ENCODE measurements around the gene VDR. TPM values are rescaled to one million over a fixed set of nuclear protein-coding genes. Genes with fewer than 3 reads are reported as not detected.
"Not testable (repeated sequence)": the region's sequence is repeated elsewhere in the genome, so short reads cannot be mapped to it uniquely, and the experiment has no call there.

VDR gene
- total RNA-seq, 2 experiments from 2014 or later = 108 to 124 TPM

DNA sequence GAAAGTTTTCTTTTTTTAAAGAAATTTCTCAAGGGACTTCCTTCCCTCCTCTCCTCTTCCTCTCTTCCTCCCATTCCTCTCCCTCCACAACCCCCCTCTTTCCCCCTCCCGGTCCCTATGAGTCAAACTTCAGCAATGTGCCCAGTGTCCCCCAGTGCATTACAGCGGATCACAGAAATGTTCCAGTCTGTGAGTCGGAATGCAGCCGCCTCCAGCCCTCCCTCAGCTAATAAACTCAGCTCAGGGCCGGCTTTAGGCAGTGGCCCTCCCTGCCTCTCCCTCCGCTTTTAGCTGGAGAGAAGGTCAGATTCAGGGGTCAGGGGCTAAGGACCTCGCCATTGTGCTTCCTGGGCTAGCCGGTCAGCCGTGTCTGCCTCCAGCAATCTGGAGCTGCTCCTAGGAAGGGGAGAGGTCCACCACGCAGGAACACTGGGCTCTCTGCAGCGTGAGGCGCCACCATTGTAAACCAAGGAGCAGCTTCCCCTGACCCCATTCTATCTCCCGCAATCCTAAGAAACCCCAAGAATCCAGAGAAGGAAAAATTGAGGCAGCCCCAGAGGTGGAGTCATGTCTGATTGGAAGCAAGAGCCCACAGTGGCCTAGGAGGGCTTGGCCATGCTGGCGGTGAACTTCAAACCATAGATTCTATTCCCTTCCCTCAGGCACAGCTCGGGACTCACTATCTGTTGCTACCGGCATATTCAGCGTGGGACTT lies 84.0 kb downstream of the VDR start:
- CTCF ChIA-PET = interaction anchor here (0.9 to 7.1 kb wide), 5 partner anchors 11 to 23 kb away, joined by 3 to 117 read pairs (median 4); no protein-coding TSS in a partner anchor
- intact Hi-C loops (cut with DNase I, micrococcal nuclease) = loop anchor here (1.0 to 5.0 kb wide), 2 partner anchors 12 to 1448 kb away; partner anchors contain the start of gene SLC38A2 (in 1 of the 2)
- Mint-ChIP-seq H3K27ac (peak overlapping the region; percentile 99), H3K9me3 (ENCODE audit: low read depth) (no peaks in the 10 kb centered on the region), H3K27me3 (no peaks in the 10 kb centered on the region), H3K4me1 (peaks cover 68% of the 10 kb centered on the region), H3K4me3 (peak overlapping the region; percentile 93), H3K36me3 (ENCODE audit: low read depth) (peaks cover 34% of the 10 kb centered on the region)
- DNase-seq (no peak), ATAC-seq (no peak)
- POLR2A ChIA-PET = interaction anchor here (0.6 to 7.3 kb wide), 4 partner anchors 13 to 53 kb away, joined by 3 to 90 read pairs (median 6); no protein-coding TSS in a partner anchor

DNA sequence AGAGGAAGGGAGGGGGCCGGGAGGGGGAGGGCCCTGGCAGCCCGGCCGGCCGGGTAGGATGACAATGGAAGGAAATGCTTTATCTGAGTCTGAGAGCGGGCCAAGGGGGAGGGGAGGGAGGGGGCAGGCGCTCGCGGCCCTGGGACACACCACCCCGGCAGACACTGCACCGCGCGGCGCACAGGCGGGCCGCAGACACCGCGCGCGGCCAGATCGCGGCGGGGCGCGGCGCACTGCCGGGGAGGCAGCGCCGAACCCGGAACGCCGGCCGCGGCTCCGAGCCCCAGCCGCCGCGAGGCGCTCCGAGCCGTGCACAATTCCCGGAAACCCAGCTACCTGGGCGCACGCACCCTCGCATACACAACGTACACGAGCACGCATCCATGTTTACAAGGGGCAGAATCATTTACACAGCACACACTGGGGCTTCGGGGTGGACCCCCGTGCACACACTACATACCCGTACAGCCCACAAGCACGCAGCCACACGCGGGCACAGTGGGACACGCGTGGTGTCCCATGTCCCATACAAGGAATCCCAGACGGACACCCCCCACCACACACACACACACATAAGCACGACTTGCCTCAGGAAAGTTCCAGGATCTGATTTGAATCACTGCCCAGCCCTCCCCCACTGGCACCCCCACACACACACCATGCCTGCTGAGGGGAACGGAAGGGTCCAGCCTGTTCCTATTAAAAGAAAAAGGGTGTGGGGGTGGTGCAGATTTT lies 84.7 kb downstream of the VDR start, which contains the start of gene HDAC7:
Gene HDAC7 (minus strand): TSS at position 8 of the 735 bp plus-strand sequence. CDS start 118 bp downstream, outside the sequence.
- intact Hi-C loops (cut with DNase I, micrococcal nuclease) = loop anchor here (1.0 to 10.0 kb wide), 4 partner anchors 12 to 1448 kb away; partner anchors contain the start of gene SLC38A2 (in 1 of the 2)
- H3K27me3 Mint-ChIP-seq = no peaks in the 10 kb centered on the region
- DNase-seq (peak; percentile 90), ATAC-seq (peak; percentile 48)
- H3K36me3 Mint-ChIP-seq (ENCODE audit: low read depth) = peaks cover 41% of the 10 kb centered on the region
- H3K9me3 Mint-ChIP-seq (ENCODE audit: low read depth) = peaks cover under 1% of the 10 kb centered on the region
- ChIA-PET POLR2A (interaction anchor here (0.6 to 7.3 kb wide), 5 partner anchors 12 to 52 kb away, joined by 3 to 90 read pairs (median 7); no protein-coding TSS in a partner anchor), CTCF (interaction anchor here (0.9 to 7.1 kb wide), 5 partner anchors 12 to 22 kb away, joined by 3 to 117 read pairs (median 4); no protein-coding TSS in a partner anchor)
- H3K4me1 Mint-ChIP-seq = peaks cover 68% of the 10 kb centered on the region
- peak within 1 kb of the TSS; percentile 99 for H3K27ac Mint-ChIP-seq
- peak within 1 kb of the TSS; percentile 94 for H3K4me3 Mint-ChIP-seq

DNA sequence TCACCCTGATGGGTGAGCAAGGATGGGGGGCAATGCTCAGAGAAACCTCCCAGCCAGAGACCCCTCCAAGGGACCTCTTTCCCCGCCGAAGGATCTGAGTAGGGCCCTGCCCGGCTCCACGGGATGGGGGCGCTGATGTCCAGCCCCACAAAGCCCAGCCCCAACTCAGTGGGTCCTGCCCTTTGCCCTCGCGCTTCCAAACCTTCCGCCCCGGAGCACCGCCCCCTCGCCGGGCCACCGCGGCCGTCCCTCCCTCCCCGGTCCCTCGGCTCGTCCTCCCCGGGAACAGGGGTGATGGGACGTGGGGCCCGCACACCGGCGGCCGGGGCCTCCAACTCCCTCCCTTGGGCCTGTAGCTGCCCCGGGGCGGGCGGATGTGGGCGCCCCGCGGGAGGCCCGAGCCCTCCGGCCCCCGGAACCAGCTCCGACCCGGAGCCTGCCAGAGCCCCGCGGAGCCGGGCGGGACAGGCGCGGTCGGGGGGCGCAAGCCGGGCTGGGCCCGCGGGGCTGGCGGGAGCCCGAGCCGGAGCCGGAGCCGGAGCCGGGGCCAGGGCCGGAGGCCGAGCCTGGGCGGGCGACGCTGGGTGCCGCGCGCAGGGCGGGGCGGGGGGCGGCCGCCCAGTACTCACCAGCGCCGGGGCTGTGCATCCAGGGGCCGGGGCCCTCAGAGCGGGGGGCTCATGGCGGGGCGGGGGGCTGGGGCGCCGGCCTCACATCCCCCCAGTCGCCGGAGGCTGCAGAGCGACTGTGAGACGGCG lies 85.5 kb downstream of the VDR start:
- DNase-seq = peak; percentile 75
- Mint-ChIP-seq H3K36me3 (ENCODE audit: low read depth) (peaks cover 48% of the 10 kb centered on the region), H3K4me1 (peaks cover 68% of the 10 kb centered on the region), H3K27ac (peak overlapping the region; percentile 98), H3K9me3 (ENCODE audit: low read depth) (peaks cover 3% of the 10 kb centered on the region), H3K27me3 (no peaks in the 10 kb centered on the region), H3K4me3 (peak overlapping the region; percentile 94)
- CTCF ChIA-PET = interaction anchor here (0.5 to 7.1 kb wide), 6 partner anchors 12 to 328 kb away, joined by 3 to 117 read pairs (median 6); partner anchors contain the start of gene TMEM106C
- POLR2A ChIA-PET = interaction anchor here (1.3 to 7.3 kb wide), 4 partner anchors 10 to 19 kb away, joined by 3 to 90 read pairs (median 8); no protein-coding TSS in a partner anchor
- peak; percentile 7 for ATAC-seq
- intact Hi-C loops (cut with DNase I, micrococcal nuclease) = loop anchor here (1.0 to 10.0 kb wide), 3 partner anchors 13 to 545 kb away; no protein-coding TSS in a partner anchor

DNA sequence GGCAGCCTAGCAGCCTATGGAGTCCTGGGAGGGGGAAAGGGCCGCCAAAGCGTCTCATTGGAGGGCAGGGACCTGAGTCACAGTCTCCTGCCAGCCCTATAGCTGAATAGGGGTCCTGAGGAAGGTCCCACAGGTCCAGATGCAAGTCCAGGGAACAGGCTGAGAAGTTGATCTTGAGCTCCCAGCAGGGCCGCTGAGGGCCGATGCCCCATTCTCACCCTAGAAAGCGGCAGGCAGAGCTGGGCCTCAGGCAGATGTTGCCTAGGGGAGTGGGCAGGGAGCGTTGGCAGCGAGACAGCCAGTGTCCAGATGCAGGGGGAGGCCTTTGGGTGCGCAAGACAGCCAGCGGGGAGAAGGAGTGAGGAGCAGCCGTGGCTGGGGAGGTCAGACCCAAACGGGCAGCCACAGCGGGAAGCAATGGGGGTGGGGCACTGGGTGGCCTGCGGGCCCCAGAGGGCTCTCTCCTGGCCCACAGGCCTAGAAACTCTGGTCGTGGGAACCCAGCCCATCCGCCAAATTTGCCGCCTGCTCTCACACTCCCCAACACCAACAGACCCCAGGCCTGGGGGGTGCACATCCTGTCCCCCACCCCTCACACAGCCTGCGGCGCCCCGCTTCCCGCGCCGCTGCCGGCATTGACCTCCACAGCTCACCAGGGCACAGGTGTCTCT lies 86.2 kb downstream of the VDR start:
- POLR2A ChIA-PET = interaction anchor here (1.3 to 7.3 kb wide), 4 partner anchors 10 to 20 kb away, joined by 3 to 90 read pairs (median 8); no protein-coding TSS in a partner anchor
- peak overlapping the region; percentile 94 for H3K4me3 Mint-ChIP-seq
- peak overlapping the region; percentile 98 for H3K27ac Mint-ChIP-seq
- H3K9me3 Mint-ChIP-seq (ENCODE audit: low read depth) = peaks cover 3% of the 10 kb centered on the region
- ATAC-seq (peak; percentile 28), DNase-seq (peak; percentile 75)
- no peaks in the 10 kb centered on the region for H3K27me3 Mint-ChIP-seq
- intact Hi-C loops (cut with DNase I, micrococcal nuclease) = loop anchor here (1.0 to 10.0 kb wide), 3 partner anchors 14 to 544 kb away; no protein-coding TSS in a partner anchor
- H3K36me3 Mint-ChIP-seq (ENCODE audit: low read depth) = peaks cover 55% of the 10 kb centered on the region
- H3K4me1 Mint-ChIP-seq = peaks cover 67% of the 10 kb centered on the region
- CTCF ChIA-PET = interaction anchor here (0.5 to 7.1 kb wide), 7 partner anchors 11 to 329 kb away, joined by 3 to 117 read pairs (median 3); partner anchors contain the start of gene TMEM106C

DNA sequence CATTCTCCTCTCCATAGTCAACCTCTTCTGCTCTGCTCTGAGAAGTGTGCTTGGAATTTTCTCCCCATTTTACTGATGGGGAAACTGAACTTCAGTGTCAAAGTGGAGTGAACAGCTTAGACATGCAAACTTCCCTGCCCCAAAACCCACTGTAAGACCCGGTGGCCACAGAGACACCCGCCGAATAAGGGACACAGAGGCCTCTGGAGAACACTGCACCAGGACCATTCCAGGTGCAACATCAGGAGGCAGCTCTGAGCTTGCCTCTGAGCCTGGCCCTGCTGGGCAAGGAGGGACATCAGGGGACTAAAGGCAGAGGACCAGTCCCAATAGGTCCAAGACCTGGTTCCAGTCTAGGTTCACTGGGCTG lies 86.8 kb downstream of the VDR start:
- H3K36me3 Mint-ChIP-seq (ENCODE audit: low read depth) = peaks cover 61% of the 10 kb centered on the region
- H3K4me1 Mint-ChIP-seq = peaks cover 66% of the 10 kb centered on the region
- no peak for ATAC-seq
- peak overlapping the region; percentile 98 for H3K27ac Mint-ChIP-seq
- ChIA-PET CTCF (interaction anchor here (1.0 to 7.1 kb wide), 8 partner anchors 11 to 69 kb away, joined by 3 to 117 read pairs (median 6); no protein-coding TSS in a partner anchor), POLR2A (interaction anchor here (1.5 to 7.3 kb wide), 3 partner anchors 9 to 20 kb away, joined by 6 to 90 read pairs (median 9); no protein-coding TSS in a partner anchor)
- H3K27me3 Mint-ChIP-seq = no peaks in the 10 kb centered on the region
- H3K4me3 Mint-ChIP-seq = peak overlapping the region; percentile 94
- no peak for DNase-seq
- peaks cover 3% of the 10 kb centered on the region for H3K9me3 Mint-ChIP-seq (ENCODE audit: low read depth)
- intact Hi-C loops (cut with DNase I, micrococcal nuclease) = loop anchor here (10.0 kb wide), 2 partner anchors 423 to 543 kb away; no protein-coding TSS in a partner anchor

DNA sequence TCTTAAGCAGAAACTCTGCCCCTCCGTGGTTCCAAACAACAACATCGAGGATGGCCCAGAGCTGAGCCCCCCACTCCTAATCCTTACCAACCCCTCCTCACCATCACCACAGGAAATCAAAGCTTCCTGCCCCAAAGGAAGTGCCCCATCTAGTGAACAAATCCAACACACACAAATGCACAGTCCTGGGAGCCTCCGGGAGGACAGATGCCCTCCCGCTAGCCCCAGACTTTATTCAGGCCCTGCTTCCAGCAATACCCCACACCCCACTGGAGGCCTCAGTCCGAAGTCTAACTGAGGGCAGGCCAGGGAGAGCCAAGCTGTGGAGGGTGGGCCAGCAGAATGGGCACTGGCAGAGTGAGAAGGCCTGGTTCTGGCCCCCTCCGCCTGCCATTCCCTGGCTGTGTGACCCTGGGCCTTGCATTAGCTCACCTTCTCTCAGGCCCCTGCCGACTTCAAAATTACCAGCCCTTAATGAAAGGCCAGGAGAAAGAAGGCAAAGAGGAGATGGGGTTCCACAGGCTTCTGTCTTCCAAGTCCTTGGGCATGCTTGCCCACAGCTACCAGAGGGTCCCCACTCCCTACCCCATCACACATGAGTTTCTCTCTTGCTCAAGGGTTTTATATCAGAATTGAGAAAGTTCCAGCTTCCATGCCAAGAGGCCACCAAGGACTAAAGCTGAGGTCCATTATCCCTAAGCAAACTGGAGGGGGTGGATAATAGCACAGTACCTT lies 87.4 kb downstream of the VDR start:
- ATAC-seq (no peak), DNase-seq (peak; percentile 49)
- H3K4me1 Mint-ChIP-seq = peaks cover 63% of the 10 kb centered on the region

DNA sequence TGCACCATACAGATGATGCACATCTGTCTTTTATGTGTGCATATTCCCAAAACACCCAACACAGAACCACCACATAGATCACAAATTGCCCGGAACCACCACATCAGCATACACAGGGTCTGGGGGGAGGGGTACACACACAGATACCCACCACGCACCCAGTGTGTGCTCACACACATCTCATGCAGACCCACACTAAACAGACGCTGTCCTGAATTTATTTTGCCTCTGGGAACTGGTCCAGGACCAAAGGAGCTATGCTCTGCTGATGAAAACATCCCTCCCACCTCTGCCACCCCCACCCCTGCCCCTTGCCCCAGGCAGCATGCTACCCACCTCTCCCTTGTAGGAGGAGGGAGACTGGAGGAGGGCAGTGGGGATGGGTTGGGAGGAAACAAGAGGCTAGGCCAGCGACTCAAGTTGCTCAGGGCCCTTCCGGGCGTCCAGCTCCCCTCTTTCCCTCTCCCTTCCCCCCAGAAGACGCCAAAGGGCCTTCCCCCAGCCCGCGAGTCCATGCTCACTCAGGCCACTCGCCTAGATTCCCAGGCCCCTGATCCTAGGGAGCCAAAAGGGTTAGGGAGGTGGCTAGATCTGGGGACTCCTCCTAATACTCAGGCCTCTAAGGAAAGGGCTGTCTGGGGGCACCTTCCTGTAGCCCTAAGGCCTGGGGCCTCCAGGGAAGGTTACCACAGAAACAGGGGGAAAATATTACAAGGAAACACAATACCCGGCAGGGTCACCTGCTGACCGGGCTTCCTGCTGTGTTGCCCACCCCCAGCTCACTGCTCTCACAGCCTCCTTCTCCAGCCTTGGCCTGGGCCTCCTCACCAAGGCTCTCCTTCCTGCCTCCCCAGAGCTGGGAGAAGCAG lies 88.2 kb downstream of the VDR start:
- Mint-ChIP-seq H3K4me3 (peak overlapping the region; percentile 94), H3K27me3 (no peaks in the 10 kb centered on the region), H3K27ac (peak overlapping the region; percentile 98), H3K4me1 (peaks cover 62% of the 10 kb centered on the region), H3K36me3 (ENCODE audit: low read depth) (peaks cover 71% of the 10 kb centered on the region), H3K9me3 (ENCODE audit: low read depth) (peaks cover 3% of the 10 kb centered on the region)
- ChIA-PET CTCF (interaction anchor here (0.7 to 7.1 kb wide), 9 partner anchors 9 to 148 kb away, joined by 3 to 117 read pairs (median 8); no protein-coding TSS in a partner anchor), POLR2A (interaction anchor here (1.1 to 7.3 kb wide), 2 partner anchors 9 to 17 kb away, joined by 3 to 90 read pairs; no protein-coding TSS in a partner anchor)
- intact Hi-C loops (cut with DNase I, micrococcal nuclease) = loop anchor here (10.0 kb wide), 2 partner anchors 422 to 542 kb away; no protein-coding TSS in a partner anchor
- ATAC-seq (no peak), DNase-seq (no peak)

More for the DNA sequence above, 87.4 kb downstream of the VDR start:
- CTCF ChIA-PET = interaction anchor here (0.7 to 7.1 kb wide), 11 partner anchors 10 to 147 kb away, joined by 3 to 117 read pairs (median 6); no protein-coding TSS in a partner anchor
- intact Hi-C loops (cut with DNase I, micrococcal nuclease) = loop anchor here (10.0 kb wide), 2 partner anchors 423 to 543 kb away; no protein-coding TSS in a partner anchor
- peak overlapping the region; percentile 94 for H3K4me3 Mint-ChIP-seq
- H3K36me3 Mint-ChIP-seq (ENCODE audit: low read depth) = peaks cover 64% of the 10 kb centered on the region
- peak overlapping the region; percentile 98 for H3K27ac Mint-ChIP-seq
- POLR2A ChIA-PET = interaction anchor here (1.1 to 7.3 kb wide), 2 partner anchors 9 to 16 kb away, joined by 3 to 90 read pairs; no protein-coding TSS in a partner anchor
- H3K9me3 Mint-ChIP-seq (ENCODE audit: low read depth) = peaks cover 3% of the 10 kb centered on the region
- no peaks in the 10 kb centered on the region for H3K27me3 Mint-ChIP-seq

DNA sequence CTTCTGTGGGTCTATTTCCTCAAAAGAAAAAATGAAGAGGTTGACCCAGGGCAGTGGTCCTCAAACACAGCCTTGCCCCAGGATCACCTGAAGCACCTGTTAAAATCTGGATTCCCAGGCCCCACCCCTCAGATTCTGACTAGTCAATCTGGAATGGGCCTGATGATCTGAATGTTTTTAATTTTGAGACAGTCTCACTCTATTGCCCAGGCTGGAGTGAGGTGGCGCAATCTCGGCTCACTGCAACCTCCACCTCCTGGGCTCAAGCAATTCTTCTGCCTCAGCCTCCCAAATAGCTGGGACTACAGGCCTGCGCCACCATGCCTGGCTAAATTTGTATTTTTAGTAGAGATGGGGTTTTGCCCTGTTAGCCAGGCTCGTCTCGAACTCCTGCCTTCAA lies 89.3 kb downstream of the VDR start:
- peaks cover 82% of the 10 kb centered on the region for H3K36me3 Mint-ChIP-seq (ENCODE audit: low read depth)

More for the DNA sequence above, 89.3 kb downstream of the VDR start:
- ChIA-PET CTCF (interaction anchor here (2.3 to 8.4 kb wide), 2 partner anchors 19 to 37 kb away, joined by 10 to 303 read pairs; no protein-coding TSS in a partner anchor), POLR2A (interaction anchor here (3.0 to 11.0 kb wide), 2 partner anchors 13 to 18 kb away, joined by 21 to 215 read pairs; no protein-coding TSS in a partner anchor)
- Mint-ChIP-seq H3K4me1 (peaks cover 62% of the 10 kb centered on the region), H3K4me3 (peak overlapping the region; percentile 94), H3K27ac (peak overlapping the region; percentile 98)
- not testable (repeated sequence) for H3K27me3 Mint-ChIP-seq; H3K9me3 Mint-ChIP-seq (ENCODE audit: low read depth); ATAC-seq
- DNase-seq = peak; percentile 49
- intact Hi-C loops (cut with DNase I, micrococcal nuclease) = loop anchor here (10.0 kb wide), 2 partner anchors 421 to 541 kb away; no protein-coding TSS in a partner anchor
